Measurements from ENCODE around the gene DEPDC5.
A peak's percentile ranks its signal among the peaks of the same experiment; 100 is the strongest.
"Not testable (repeated sequence)": the region's sequence is repeated elsewhere in the genome, so short reads cannot be mapped to it uniquely, and the experiment has no call there.

DEPDC5 gene

GRCh38 chr22:31815383-31815814, 61.6 kb downstream of the DEPDC5 start:
- not testable (repeated sequence) for DNase-seq (ENCODE audit: low read depth)

- DNase-seq (ENCODE audit: low read depth) = no peak
Measured at GRCh38 chr22:31816750-31817149, 62.9 kb downstream of the DEPDC5 start.

- no peak for DNase-seq (ENCODE audit: low read depth)
Measured at GRCh38 chr22:31818481-31819392, 64.9 kb downstream of the DEPDC5 start.

GRCh38 chr22:31820655-31821054, 66.8 kb downstream of the DEPDC5 start:
- DNase-seq (ENCODE audit: low read depth) = no peak

GRCh38 chr22:31821572-31821971, 67.8 kb downstream of the DEPDC5 start:
- DNase-seq (ENCODE audit: low read depth) = no peak

- no peak for DNase-seq (ENCODE audit: low read depth)
Measured at GRCh38 chr22:31822523-31822922, 68.7 kb downstream of the DEPDC5 start.

GRCh38 chr22:31825513-31825912, 71.7 kb downstream of the DEPDC5 start:
- DNase-seq (ENCODE audit: low read depth) = no peak

- no peak for DNase-seq (ENCODE audit: low read depth)
Measured at GRCh38 chr22:31826443-31826842, 72.6 kb downstream of the DEPDC5 start.

- DNase-seq (ENCODE audit: low read depth) = no peak
Measured at GRCh38 chr22:31828739-31829138, 74.9 kb downstream of the DEPDC5 start.

GRCh38 chr22:31829505-31829904, 75.7 kb downstream of the DEPDC5 start:
- peak; percentile 7 for DNase-seq (ENCODE audit: low read depth)

GRCh38 chr22:31830721-31831070, 76.9 kb downstream of the DEPDC5 start:
- no peak for DNase-seq (ENCODE audit: low read depth)

GRCh38 chr22:31833930-31834329, 80.1 kb downstream of the DEPDC5 start:
- no peak for DNase-seq (ENCODE audit: low read depth)

- DNase-seq (ENCODE audit: low read depth) = no peak
Measured at GRCh38 chr22:31836010-31836409, 82.2 kb downstream of the DEPDC5 start.

GRCh38 chr22:31838917-31839316, 85.1 kb downstream of the DEPDC5 start:
- no peak for DNase-seq (ENCODE audit: low read depth)

GRCh38 chr22:31839986-31840385, 86.2 kb downstream of the DEPDC5 start:
- DNase-seq (ENCODE audit: low read depth) = no peak

GRCh38 chr22:31840585-31840984, 86.8 kb downstream of the DEPDC5 start:
- DNase-seq (ENCODE audit: low read depth) = no peak

- no peak for DNase-seq (ENCODE audit: low read depth)
Measured at GRCh38 chr22:31841078-31841827, 87.4 kb downstream of the DEPDC5 start.

- DNase-seq (ENCODE audit: low read depth) = no peak
Measured at GRCh38 chr22:31843526-31843925, 89.7 kb downstream of the DEPDC5 start.

- no peak for DNase-seq (ENCODE audit: low read depth)
Measured at GRCh38 chr22:31844941-31845340, 91.1 kb downstream of the DEPDC5 start.

- DNase-seq (ENCODE audit: low read depth) = no peak
Measured at GRCh38 chr22:31846161-31847115, 92.6 kb downstream of the DEPDC5 start.

GRCh38 chr22:31848411-31848810, 94.6 kb downstream of the DEPDC5 start:
- no peak for DNase-seq (ENCODE audit: low read depth)

GRCh38 chr22:31850135-31850534, 96.3 kb downstream of the DEPDC5 start:
- DNase-seq (ENCODE audit: low read depth) = no peak
